WERI-Rb-1 (cell line): ENCODE measurements around the gene ADGRA1.

Experiments used
- DNase-seq: peaks from one replicate; pipeline ENCODE4 v3.0.0-alpha.2; 2020
- H3K27ac ChIP-seq: fragments of 250-450 bp; sonication (Bioruptor Pico); 2 replicates; pipeline ENCODE4 v1.5.1; 2020; ENCODE audit warnings: mild to moderate bottlenecking, moderate library complexity
- H3K27me3 ChIP-seq: fragments of 250-450 bp; sonication (Bioruptor Pico); 2 replicates; pipeline ENCODE4 v1.5.1; 2021; ENCODE audit warnings: mild to moderate bottlenecking, low read depth, moderate library complexity; ENCODE audit not compliant: insufficient read depth, severe bottlenecking
- H3K36me3 ChIP-seq: fragments of 250-450 bp; sonication (Bioruptor Pico); 2 replicates; pipeline ENCODE4 v1.5.1; 2020; ENCODE audit warnings: mild to moderate bottlenecking, moderate library complexity
- H3K4me3 ChIP-seq: 2 replicates; pipeline ENCODE4 v1.5.1; 2011; ENCODE audit warnings: low read depth, mild to moderate bottlenecking, control low read depth, low read length
- H3K9me3 ChIP-seq: fragments of 250-450 bp; sonication (Bioruptor Pico); 2 replicates; pipeline ENCODE4 v1.5.1; 2021; ENCODE audit warnings: mild to moderate bottlenecking, moderate library complexity; ENCODE audit not compliant: severe bottlenecking
- TF ChIP-seq, protein P1 (sequence below): IDR thresholded peaks from 2 replicates; pipeline ENCODE4 v1.5.1; 2011; ENCODE audit warnings: low read depth, mild to moderate bottlenecking, control low read depth, inconsistent platforms, low read length

The ADGRA1 gene

DNA sequence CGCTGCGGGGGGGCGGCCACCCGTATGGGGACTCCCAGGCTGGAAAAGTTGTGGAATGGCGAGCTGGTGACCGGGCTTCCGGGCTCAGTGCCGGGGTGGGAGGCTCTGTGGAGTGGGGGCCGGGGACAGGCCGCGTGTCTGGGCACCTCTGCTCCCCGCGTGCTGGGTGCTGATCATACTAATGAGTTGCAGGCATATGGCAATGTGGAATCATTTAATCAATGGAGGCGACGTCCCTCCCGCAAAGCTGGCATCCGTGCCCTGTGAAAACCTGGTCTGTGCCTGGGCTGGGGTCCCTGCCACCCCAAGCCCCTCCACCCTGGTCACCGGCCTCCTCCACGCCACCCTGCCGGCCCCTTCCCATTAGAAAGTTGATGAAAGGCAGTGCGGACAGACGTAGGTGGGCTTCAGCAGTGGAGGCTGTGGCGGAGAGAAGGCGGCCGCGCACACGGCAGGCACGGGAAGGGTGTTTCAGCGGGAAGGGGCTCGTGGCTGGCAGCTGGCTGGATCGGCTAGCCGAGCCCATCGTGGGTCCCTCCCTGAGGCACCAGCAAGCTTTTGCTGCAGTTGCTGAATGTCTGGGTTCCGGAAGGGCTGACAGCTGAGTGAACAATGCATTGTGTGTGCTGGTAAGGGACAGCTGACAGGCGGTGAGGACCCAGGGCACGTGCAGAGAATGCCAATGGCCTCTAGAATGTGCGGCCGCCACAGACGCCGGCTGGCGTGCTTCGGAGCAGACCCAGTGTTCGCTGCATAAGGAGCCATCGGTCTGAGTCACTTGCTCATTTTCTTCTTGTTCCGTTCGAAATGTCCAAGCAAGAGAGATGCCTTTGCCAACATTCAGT, 1.5 kb downstream of the ADGRA1 start:
- Histone ChIP-seq H3K4me3 (no peak overlapping the region), H3K27ac (no peak overlapping the region), H3K27me3 (peaks cover 9% of the 10 kb centered on the region), H3K36me3 (no peaks in the 10 kb centered on the region), H3K9me3 (no peaks in the 10 kb centered on the region)
- no peak for DNase-seq
- TF ChIP-seq, protein P1, sequence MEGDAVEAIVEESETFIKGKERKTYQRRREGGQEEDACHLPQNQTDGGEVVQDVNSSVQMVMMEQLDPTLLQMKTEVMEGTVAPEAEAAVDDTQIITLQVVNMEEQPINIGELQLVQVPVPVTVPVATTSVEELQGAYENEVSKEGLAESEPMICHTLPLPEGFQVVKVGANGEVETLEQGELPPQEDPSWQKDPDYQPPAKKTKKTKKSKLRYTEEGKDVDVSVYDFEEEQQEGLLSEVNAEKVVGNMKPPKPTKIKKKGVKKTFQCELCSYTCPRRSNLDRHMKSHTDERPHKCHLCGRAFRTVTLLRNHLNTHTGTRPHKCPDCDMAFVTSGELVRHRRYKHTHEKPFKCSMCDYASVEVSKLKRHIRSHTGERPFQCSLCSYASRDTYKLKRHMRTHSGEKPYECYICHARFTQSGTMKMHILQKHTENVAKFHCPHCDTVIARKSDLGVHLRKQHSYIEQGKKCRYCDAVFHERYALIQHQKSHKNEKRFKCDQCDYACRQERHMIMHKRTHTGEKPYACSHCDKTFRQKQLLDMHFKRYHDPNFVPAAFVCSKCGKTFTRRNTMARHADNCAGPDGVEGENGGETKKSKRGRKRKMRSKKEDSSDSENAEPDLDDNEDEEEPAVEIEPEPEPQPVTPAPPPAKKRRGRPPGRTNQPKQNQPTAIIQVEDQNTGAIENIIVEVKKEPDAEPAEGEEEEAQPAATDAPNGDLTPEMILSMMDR, result no peak

DNA sequence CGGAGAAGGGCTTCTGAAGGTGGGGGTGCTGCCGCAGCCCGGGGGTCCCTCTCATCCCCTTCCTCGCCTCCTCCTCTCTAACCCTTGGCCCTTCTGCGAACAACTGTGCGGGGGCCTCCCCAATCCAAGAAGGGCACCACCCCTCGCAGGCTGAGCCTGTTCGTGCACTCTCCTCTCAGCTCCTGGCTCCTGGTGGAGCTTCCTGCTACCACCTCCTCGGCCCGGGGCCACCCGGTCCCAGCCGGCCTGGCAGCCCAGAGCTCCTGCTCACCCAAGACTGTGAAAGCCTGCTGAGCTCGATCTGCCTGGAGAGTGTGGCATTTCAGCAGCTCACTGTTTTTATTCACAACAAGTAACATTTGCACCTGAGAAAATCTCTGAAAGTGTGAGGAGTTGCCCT, 2.4 kb downstream of the ADGRA1 start:
- DNase-seq, result no peak
- no peak overlapping the region for H3K27ac ChIP-seq
- no peaks in the 10 kb centered on the region for H3K9me3 ChIP-seq
- H3K36me3 ChIP-seq, result no peaks in the 10 kb centered on the region
- peaks cover 9% of the 10 kb centered on the region for H3K27me3 ChIP-seq
- TF ChIP-seq, protein P1, result no peak
- H3K4me3 ChIP-seq, result no peak overlapping the region

DNA sequence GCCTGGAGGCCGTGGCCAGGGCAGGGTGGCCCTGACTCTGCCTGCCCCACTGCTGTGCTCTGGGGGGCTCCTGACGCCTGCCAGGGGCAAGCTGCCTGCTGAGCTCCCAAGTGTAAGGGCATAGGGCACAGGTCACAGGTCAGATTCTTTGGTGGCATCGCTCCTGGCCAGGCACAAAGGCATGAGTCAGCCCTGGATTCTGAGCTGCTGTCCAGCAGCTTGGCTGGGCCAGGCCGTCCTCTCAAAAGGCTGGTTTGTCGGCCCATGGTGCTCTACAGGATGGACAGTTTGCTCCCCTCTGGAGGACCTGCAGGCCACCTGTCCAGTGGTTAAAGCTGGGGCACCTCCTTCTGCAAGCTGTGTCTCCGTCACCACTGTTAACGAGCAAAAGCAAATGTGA, 2.9 kb downstream of the ADGRA1 start:
- DNase-seq, result no peak

DNA sequence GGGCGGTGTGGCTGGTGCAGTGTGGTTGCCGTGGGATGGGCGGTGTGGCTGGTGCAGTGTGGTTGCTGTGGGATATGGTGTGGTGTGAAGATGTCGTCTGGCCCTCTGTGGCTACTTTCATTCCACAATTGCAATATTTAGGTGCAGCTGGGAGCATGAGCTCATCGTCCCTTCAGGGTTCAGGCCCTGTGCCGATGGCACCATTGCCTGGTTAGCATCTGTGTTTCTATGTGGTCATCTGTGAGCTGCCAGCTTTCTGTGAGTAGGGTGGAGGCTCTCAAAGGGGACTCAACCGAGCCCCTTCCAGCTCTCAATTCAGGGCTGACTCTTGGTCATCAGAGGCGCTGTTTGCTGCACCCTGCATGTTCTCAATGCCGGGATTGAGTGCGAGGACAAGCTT, 3.6 kb downstream of the ADGRA1 start:
- TF ChIP-seq, protein P1, result no peak
- Histone ChIP-seq H3K36me3 (no peaks in the 10 kb centered on the region), H3K4me3 (no peak overlapping the region), H3K9me3 (no peaks in the 10 kb centered on the region), H3K27ac (no peak overlapping the region), H3K27me3 (peaks cover 9% of the 10 kb centered on the region)
- no peak for DNase-seq

More for the DNA sequence above, 2.9 kb downstream of the ADGRA1 start:
- H3K36me3 ChIP-seq, result no peaks in the 10 kb centered on the region
- TF ChIP-seq, protein P1, result no peak
- peaks cover 9% of the 10 kb centered on the region for H3K27me3 ChIP-seq
- H3K4me3 ChIP-seq, result no peak overlapping the region
- H3K27ac ChIP-seq, result no peak overlapping the region
- H3K9me3 ChIP-seq, result no peaks in the 10 kb centered on the region

DNA sequence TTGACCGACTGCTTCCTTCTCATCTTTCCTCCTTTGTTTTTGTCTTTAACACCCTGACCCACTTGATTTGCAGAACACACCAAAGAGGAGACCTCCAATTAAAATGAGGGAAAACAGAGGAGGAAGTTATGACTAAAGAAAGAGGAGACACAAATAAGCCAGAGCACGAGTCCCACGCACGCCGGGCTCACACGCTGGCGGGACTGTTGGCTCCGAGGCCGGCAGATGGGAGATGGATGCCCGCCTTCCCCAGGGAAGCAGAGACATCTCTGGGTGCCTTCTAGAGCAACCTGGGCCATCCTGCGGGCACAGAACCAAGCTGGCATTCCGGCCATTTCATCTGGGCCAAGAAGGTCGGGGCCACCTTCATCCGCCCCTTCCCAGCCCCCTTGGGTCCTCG, 5.6 kb downstream of the ADGRA1 start:
- TF ChIP-seq, protein P1, result no peak
- no peaks in the 10 kb centered on the region for H3K36me3 ChIP-seq
- no peaks in the 10 kb centered on the region for H3K9me3 ChIP-seq
- H3K4me3 ChIP-seq, result no peak overlapping the region
- H3K27me3 ChIP-seq, result no peaks in the 10 kb centered on the region
- no peak for DNase-seq
- no peak overlapping the region for H3K27ac ChIP-seq

DNA sequence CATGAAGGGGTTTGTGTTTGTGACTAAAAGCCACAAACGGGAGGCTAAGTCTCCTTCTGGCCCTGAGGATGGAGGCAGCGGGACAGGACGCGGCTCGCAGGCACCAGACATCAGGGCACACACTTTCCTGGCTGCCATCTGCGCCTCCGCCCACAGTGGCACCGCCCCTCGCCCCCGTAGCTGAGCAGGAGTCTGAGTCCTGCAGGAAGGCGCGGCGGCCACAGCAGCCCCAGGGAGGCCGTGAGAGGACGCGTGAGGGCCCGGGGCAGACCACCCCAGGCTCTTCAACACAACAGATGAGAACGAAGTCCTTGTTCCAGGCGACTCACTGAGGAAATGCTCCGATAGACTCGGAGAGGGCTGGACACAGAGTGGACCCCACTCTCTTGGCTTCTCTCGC, 6.6 kb downstream of the ADGRA1 start:
- H3K27me3 ChIP-seq, result no peaks in the 10 kb centered on the region
- no peaks in the 10 kb centered on the region for H3K36me3 ChIP-seq
- DNase-seq, result no peak
- no peaks in the 10 kb centered on the region for H3K9me3 ChIP-seq
- H3K27ac ChIP-seq, result no peak overlapping the region
- no peak overlapping the region for H3K4me3 ChIP-seq
- TF ChIP-seq, protein P1, result no peak
